SK-N-MC (cell line): ENCODE results near the gene IFNGR2.

Source experiments
- EZH2 ChIP-seq: fragments of 200-600 bp; sonication (generic); IDR thresholded peaks from one replicate; pipeline ENCODE4 v1.6.1; 2017; ENCODE audit warnings: antibody characterized with exemption
- FOXP2 ChIP-seq: optimal IDR thresholded peaks from 2 replicates; pipeline ENCODE3; 2011; ENCODE audit warnings: mild to moderate bottlenecking, moderate library complexity; ENCODE audit not compliant: insufficient read depth; ENCODE audit errors: extremely low read length, control extremely low read depth
- POLR2AphosphoS5 ChIP-seq: IDR thresholded peaks from 2 replicates; pipeline ENCODE4 v1.6.1; 2012; ENCODE audit warnings: mild to moderate bottlenecking, low read depth, low read length, borderline replicate concordance

GRCh38 chr21:33441489-33442477 lies 38.6 kb downstream of the IFNGR2 start:
- TF ChIP-seq POLR2AphosphoS5 (no peak), EZH2 (no peak), FOXP2 (no peak)
